Stomach (tissue), 4 donors: ENCODE data around the gene ZNF814.
"Not testable (repeated sequence)": the region's sequence is repeated elsewhere in the genome, so short reads cannot be mapped to it uniquely, and the experiment has no call there.

Source experiments
- CTCF ChIP-seq, 7 experiments: fragments of 450-650 bp in 4 of 7; fragments of 200-600 bp in 3 of 7; sonication (generic) in 3 of 7; IDR thresholded peaks; one replicate each; pipeline ENCODE4 v1.5.1; 2016 to 2019; ENCODE audit warnings: antibody characterized with exemption in 7 of 7, control low read depth in 2 of 7, mild to moderate bottlenecking in 1 of 7
- EP300 ChIP-seq: sonication (generic); formaldehyde crosslinking; IDR thresholded peaks from one replicate; pipeline ENCODE4 v1.6.1; 2017; ENCODE audit warnings: antibody characterized with exemption
- POLR2A ChIP-seq, 4 donors: fragments of 450-650 bp; IDR thresholded peaks; one replicate each; pipeline ENCODE4 v1.6.1; 2016; ENCODE audit warnings: antibody characterized with exemption in 4 of 4, control low read depth in 2 of 4, mild to moderate bottlenecking in 1 of 4, moderate library complexity in 1 of 4

- not testable (repeated sequence) for TF ChIP-seq POLR2A (IDR thresholded peaks at IDR 0.05); CTCF (IDR thresholded peaks at IDR 0.05); EP300
These were observed 67.3 kb downstream of the ZNF814 start for GRCh38 chr19:57821501-57821900.
